ENCODE measurements around the gene PDGFB.

Gene PDGFB

GRCh38 chr22:39183991-39184585 lies 60.7 kb downstream of the PDGFB start:
- no peaks in the 10 kb centered on the region for H3K9me3 ChIP-seq (ENCODE audit: control insufficient read depth, low read length)
- H3K27me3 ChIP-seq (ENCODE audit: control insufficient read depth, insufficient read depth, low read length, poor library complexity, severe bottlenecking), result no peaks in the 10 kb centered on the region
- H3K4me3 ChIP-seq (ENCODE audit: insufficient read depth, low read depth, low read length), result no peak overlapping the region
- H3K27ac ChIP-seq (ENCODE audit: insufficient read depth, low read depth, low read length, poor library complexity, severe bottlenecking), result no peak overlapping the region
- 90% methylated on average over 13 of the region's 13 CpGs for WGBS, 2 experiments
- no peaks in the 10 kb centered on the region for H3K36me3 ChIP-seq (ENCODE audit: control insufficient read depth, insufficient read depth, low read length)
- H3K4me1 ChIP-seq (ENCODE audit: control insufficient read depth, insufficient read depth, low read length), result peaks cover 10% of the 10 kb centered on the region

- Histone ChIP-seq H3K4me1 (ENCODE audit: control insufficient read depth, insufficient read depth, low read length) (peaks cover 15% of the 10 kb centered on the region), H3K4me3 (ENCODE audit: insufficient read depth, low read depth, low read length) (no peak overlapping the region), H3K27ac (ENCODE audit: insufficient read depth, low read depth, low read length, poor library complexity, severe bottlenecking) (no peak overlapping the region), H3K27me3 (ENCODE audit: control insufficient read depth, insufficient read depth, low read length, poor library complexity, severe bottlenecking) (no peaks in the 10 kb centered on the region), H3K36me3 (ENCODE audit: control insufficient read depth, insufficient read depth, low read length) (no peaks in the 10 kb centered on the region), H3K9me3 (ENCODE audit: control insufficient read depth, low read length) (no peaks in the 10 kb centered on the region)
- WGBS, 2 experiments, result 85 to 95% methylated on average over 6 of the region's 6 CpGs
These were observed 62.2 kb downstream of the PDGFB start for GRCh38 chr22:39182478-39183030.

GRCh38 chr22:39181778-39182177 lies 63.0 kb downstream of the PDGFB start:
- H3K9me3 ChIP-seq (ENCODE audit: control insufficient read depth, low read length), result no peaks in the 10 kb centered on the region
- H3K4me1 ChIP-seq (ENCODE audit: control insufficient read depth, insufficient read depth, low read length), result peaks cover 21% of the 10 kb centered on the region
- H3K27me3 ChIP-seq (ENCODE audit: control insufficient read depth, insufficient read depth, low read length, poor library complexity, severe bottlenecking), result no peaks in the 10 kb centered on the region
- H3K36me3 ChIP-seq (ENCODE audit: control insufficient read depth, insufficient read depth, low read length), result no peaks in the 10 kb centered on the region
- no peak overlapping the region for H3K27ac ChIP-seq (ENCODE audit: insufficient read depth, low read depth, low read length, poor library complexity, severe bottlenecking)
- WGBS, 2 experiments, result 96 to 97% methylated on average over 5 of the region's 5 CpGs
- H3K4me3 ChIP-seq (ENCODE audit: insufficient read depth, low read depth, low read length), result no peak overlapping the region

- Histone ChIP-seq H3K27ac (ENCODE audit: insufficient read depth, low read depth, low read length, poor library complexity, severe bottlenecking) (no peak overlapping the region), H3K27me3 (ENCODE audit: control insufficient read depth, insufficient read depth, low read length, poor library complexity, severe bottlenecking) (no peaks in the 10 kb centered on the region), H3K4me3 (ENCODE audit: insufficient read depth, low read depth, low read length) (no peak overlapping the region), H3K9me3 (ENCODE audit: control insufficient read depth, low read length) (no peaks in the 10 kb centered on the region), H3K4me1 (ENCODE audit: control insufficient read depth, insufficient read depth, low read length) (peaks cover 25% of the 10 kb centered on the region), H3K36me3 (ENCODE audit: control insufficient read depth, insufficient read depth, low read length) (no peaks in the 10 kb centered on the region)
- WGBS, 2 experiments, result 89 to 91% methylated on average over 8 of the region's 8 CpGs
These were observed 63.4 kb downstream of the PDGFB start for GRCh38 chr22:39181356-39181755.

GRCh38 chr22:39179841-39180335 lies 64.9 kb downstream of the PDGFB start:
- 68 to 69% methylated on average over 21 of the region's 21 CpGs for WGBS, 2 experiments
- Histone ChIP-seq H3K4me3 (ENCODE audit: insufficient read depth, low read depth, low read length) (no peak overlapping the region), H3K27ac (ENCODE audit: insufficient read depth, low read depth, low read length, poor library complexity, severe bottlenecking) (no peak overlapping the region), H3K4me1 (ENCODE audit: control insufficient read depth, insufficient read depth, low read length) (peaks cover 40% of the 10 kb centered on the region), H3K36me3 (ENCODE audit: control insufficient read depth, insufficient read depth, low read length) (no peaks in the 10 kb centered on the region), H3K9me3 (ENCODE audit: control insufficient read depth, low read length) (no peaks in the 10 kb centered on the region), H3K27me3 (ENCODE audit: control insufficient read depth, insufficient read depth, low read length, poor library complexity, severe bottlenecking) (no peaks in the 10 kb centered on the region)

- Histone ChIP-seq H3K27ac (ENCODE audit: insufficient read depth, low read depth, low read length, poor library complexity, severe bottlenecking) (no peak overlapping the region), H3K27me3 (ENCODE audit: control insufficient read depth, insufficient read depth, low read length, poor library complexity, severe bottlenecking) (no peaks in the 10 kb centered on the region), H3K9me3 (ENCODE audit: control insufficient read depth, low read length) (no peaks in the 10 kb centered on the region), H3K4me1 (ENCODE audit: control insufficient read depth, insufficient read depth, low read length) (peaks cover 42% of the 10 kb centered on the region), H3K4me3 (ENCODE audit: insufficient read depth, low read depth, low read length) (no peak overlapping the region), H3K36me3 (ENCODE audit: control insufficient read depth, insufficient read depth, low read length) (no peaks in the 10 kb centered on the region)
- 50 to 61% methylated on average over 6 of the region's 6 CpGs for WGBS, 2 experiments
These were observed 65.4 kb downstream of the PDGFB start for GRCh38 chr22:39179401-39179827.

- Histone ChIP-seq H3K9me3 (ENCODE audit: control insufficient read depth, low read length) (no peaks in the 10 kb centered on the region), H3K36me3 (ENCODE audit: control insufficient read depth, insufficient read depth, low read length) (no peaks in the 10 kb centered on the region), H3K27ac (ENCODE audit: insufficient read depth, low read depth, low read length, poor library complexity, severe bottlenecking) (no peak overlapping the region), H3K4me3 (ENCODE audit: insufficient read depth, low read depth, low read length) (no peak overlapping the region), H3K4me1 (ENCODE audit: control insufficient read depth, insufficient read depth, low read length) (peaks cover 51% of the 10 kb centered on the region), H3K27me3 (ENCODE audit: control insufficient read depth, insufficient read depth, low read length, poor library complexity, severe bottlenecking) (no peaks in the 10 kb centered on the region)
- WGBS, 2 experiments, result 95% methylated on average over 19 of the region's 19 CpGs
These were observed 66.3 kb downstream of the PDGFB start for GRCh38 chr22:39178206-39179111.

GRCh38 chr22:39177791-39178190 lies 67.0 kb downstream of the PDGFB start:
- H3K36me3 ChIP-seq (ENCODE audit: control insufficient read depth, insufficient read depth, low read length), result no peaks in the 10 kb centered on the region
- WGBS, 2 experiments, result 89% methylated on average over 9 of the region's 9 CpGs
- no peaks in the 10 kb centered on the region for H3K27me3 ChIP-seq (ENCODE audit: control insufficient read depth, insufficient read depth, low read length, poor library complexity, severe bottlenecking)
- peaks cover 58% of the 10 kb centered on the region for H3K4me1 ChIP-seq (ENCODE audit: control insufficient read depth, insufficient read depth, low read length)
- no peaks in the 10 kb centered on the region for H3K9me3 ChIP-seq (ENCODE audit: control insufficient read depth, low read length)
- no peak overlapping the region for H3K4me3 ChIP-seq (ENCODE audit: insufficient read depth, low read depth, low read length)
- no peak overlapping the region for H3K27ac ChIP-seq (ENCODE audit: insufficient read depth, low read depth, low read length, poor library complexity, severe bottlenecking)

GRCh38 chr22:39177456-39177775 lies 67.4 kb downstream of the PDGFB start:
- no peaks in the 10 kb centered on the region for H3K27me3 ChIP-seq (ENCODE audit: control insufficient read depth, insufficient read depth, low read length, poor library complexity, severe bottlenecking)
- no peak overlapping the region for H3K4me3 ChIP-seq (ENCODE audit: insufficient read depth, low read depth, low read length)
- H3K9me3 ChIP-seq (ENCODE audit: control insufficient read depth, low read length), result no peaks in the 10 kb centered on the region
- peaks cover 62% of the 10 kb centered on the region for H3K4me1 ChIP-seq (ENCODE audit: control insufficient read depth, insufficient read depth, low read length)
- H3K36me3 ChIP-seq (ENCODE audit: control insufficient read depth, insufficient read depth, low read length), result no peaks in the 10 kb centered on the region
- no peak overlapping the region for H3K27ac ChIP-seq (ENCODE audit: insufficient read depth, low read depth, low read length, poor library complexity, severe bottlenecking)
- 76 to 79% methylated on average over 2 of the region's 2 CpGs for WGBS, 2 experiments

- H3K36me3 ChIP-seq (ENCODE audit: control insufficient read depth, insufficient read depth, low read length), result no peaks in the 10 kb centered on the region
- H3K4me1 ChIP-seq (ENCODE audit: control insufficient read depth, insufficient read depth, low read length), result peaks cover 67% of the 10 kb centered on the region
- no peaks in the 10 kb centered on the region for H3K9me3 ChIP-seq (ENCODE audit: control insufficient read depth, low read length)
- H3K4me3 ChIP-seq (ENCODE audit: insufficient read depth, low read depth, low read length), result no peak overlapping the region
- WGBS, 2 experiments, result 85% methylated on average over 14 of the region's 14 CpGs
- peak overlapping the region; percentile 1 for H3K27ac ChIP-seq (ENCODE audit: insufficient read depth, low read depth, low read length, poor library complexity, severe bottlenecking)
- H3K27me3 ChIP-seq (ENCODE audit: control insufficient read depth, insufficient read depth, low read length, poor library complexity, severe bottlenecking), result no peaks in the 10 kb centered on the region
These were observed 67.9 kb downstream of the PDGFB start for GRCh38 chr22:39176714-39177455.

Measured in ectodermal cell (in vitro differentiated cells).